Measurements from ENCODE around the gene MAFB. TPM values are rescaled to one million over a fixed set of nuclear protein-coding genes. Genes with fewer than 3 reads are reported as not detected.

MAFB gene
- total RNA-seq, 2 experiments from 2014 or later, result not detected

DNA sequence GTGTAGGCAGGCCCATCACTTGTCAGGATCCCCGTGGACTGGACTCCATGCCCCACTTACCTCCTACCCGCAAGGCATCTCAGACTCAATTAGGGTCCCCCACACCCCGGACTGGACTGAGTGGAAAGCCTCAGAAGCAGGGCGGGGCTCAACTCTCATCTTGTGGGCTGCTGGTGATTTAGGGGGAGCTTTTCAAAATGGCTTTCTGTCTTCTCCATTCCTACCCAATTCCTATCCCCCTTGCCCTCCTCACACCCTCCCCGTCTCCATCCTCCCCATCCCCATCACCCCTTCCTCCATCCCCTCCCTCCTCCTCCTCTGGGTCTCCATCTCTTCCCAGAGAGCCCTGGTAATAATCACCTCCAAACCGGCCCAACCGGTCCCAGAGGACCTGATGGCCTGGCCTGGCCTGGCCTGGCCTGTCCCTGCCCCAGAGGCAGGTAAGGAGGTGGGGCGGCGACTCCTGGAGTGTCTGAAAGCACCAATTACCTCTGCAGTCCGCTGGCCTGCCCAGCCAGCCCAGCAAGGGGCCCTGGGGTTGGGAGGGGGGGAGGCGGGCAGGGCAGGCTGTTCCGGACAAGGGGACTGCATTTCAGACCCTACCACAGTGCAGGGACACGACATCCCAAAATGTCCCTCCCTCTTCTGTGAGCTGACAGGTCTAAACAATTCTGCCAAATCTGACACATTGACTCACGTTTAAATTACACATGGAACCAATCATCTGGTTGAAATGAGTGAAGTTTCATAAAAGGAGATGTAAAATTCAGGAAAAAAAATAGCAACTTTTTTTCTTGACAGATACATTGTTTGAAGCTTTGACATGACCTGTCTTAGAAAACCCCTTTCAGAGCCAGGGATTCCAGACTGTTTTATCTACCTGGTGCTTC lies 24.8 kb downstream of the MAFB start:
- no peaks in the 10 kb centered on the region for H3K4me1 Mint-ChIP-seq
- DNase-seq, result no peak
- no peaks in the 10 kb centered on the region for H3K27me3 Mint-ChIP-seq
- H3K4me3 Mint-ChIP-seq, result no peak overlapping the region
- no peaks in the 10 kb centered on the region for H3K36me3 Mint-ChIP-seq
- H3K9me3 Mint-ChIP-seq, result no peaks in the 10 kb centered on the region
- H3K27ac Mint-ChIP-seq, result no peak overlapping the region

- H3K36me3 Mint-ChIP-seq, result no peaks in the 10 kb centered on the region
- H3K9me3 Mint-ChIP-seq, result no peaks in the 10 kb centered on the region
These were observed 25.7 kb downstream of the MAFB start for GRCh38 chr20:40663304-40663790.

DNA sequence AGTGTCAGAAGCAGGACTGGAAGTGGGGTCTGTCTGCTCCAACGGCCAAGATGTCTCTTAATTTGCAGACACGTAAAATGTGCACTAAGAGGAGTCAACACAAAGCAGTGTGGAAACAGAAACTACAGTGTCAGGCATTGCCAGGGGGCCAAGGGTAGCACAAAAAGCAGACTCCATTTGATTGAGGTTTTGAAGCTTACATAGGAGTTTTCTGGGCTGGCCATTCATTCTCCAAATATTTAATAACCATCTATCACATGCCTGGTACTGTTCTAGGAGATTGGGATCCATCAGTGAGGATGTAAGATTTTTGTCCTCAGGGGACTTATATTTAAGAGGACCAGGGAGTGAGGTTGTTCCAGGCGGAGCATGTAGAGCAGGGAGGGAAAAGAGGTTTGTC lies 29.5 kb downstream of the MAFB start:
- Mint-ChIP-seq H3K27me3 (no peaks in the 10 kb centered on the region), H3K36me3 (no peaks in the 10 kb centered on the region), H3K4me3 (no peak overlapping the region), H3K4me1 (no peaks in the 10 kb centered on the region), H3K27ac (no peak overlapping the region), H3K9me3 (no peaks in the 10 kb centered on the region)
- no peak for DNase-seq

More at GRCh38 chr20:40663304-40663790, 25.7 kb downstream of the MAFB start:
- no peak overlapping the region for H3K27ac Mint-ChIP-seq
- no peak overlapping the region for H3K4me3 Mint-ChIP-seq
- DNase-seq, result no peak
- H3K4me1 Mint-ChIP-seq, result no peaks in the 10 kb centered on the region
- H3K27me3 Mint-ChIP-seq, result no peaks in the 10 kb centered on the region

- H3K4me3 Mint-ChIP-seq, result no peak overlapping the region
- H3K4me1 Mint-ChIP-seq, result no peaks in the 10 kb centered on the region
- H3K9me3 Mint-ChIP-seq, result no peaks in the 10 kb centered on the region
- DNase-seq, result no peak
- H3K36me3 Mint-ChIP-seq, result no peaks in the 10 kb centered on the region
- H3K27ac Mint-ChIP-seq, result no peak overlapping the region
- H3K27me3 Mint-ChIP-seq, result no peaks in the 10 kb centered on the region
These were observed 30.5 kb downstream of the MAFB start for GRCh38 chr20:40658509-40658908.

DNA sequence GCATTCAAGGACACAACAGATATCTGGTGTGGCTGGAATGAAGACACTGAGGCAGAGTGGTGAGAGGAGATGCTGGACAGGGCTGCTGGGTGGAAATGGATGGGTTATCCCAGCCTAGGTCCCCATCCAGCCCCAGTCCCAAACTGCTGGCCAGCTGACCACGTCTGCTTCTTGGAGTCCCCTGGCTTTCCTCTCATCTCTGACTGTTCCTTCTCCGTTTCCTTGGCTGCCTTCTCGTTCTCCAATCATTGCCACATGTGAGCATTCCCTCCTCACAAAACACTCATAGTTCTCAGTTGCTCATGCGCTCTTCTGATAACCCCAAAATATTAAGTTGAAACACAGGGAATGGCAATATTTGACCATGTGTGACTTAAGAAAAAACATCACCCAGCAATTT lies 31.5 kb downstream of the MAFB start:
- no peak overlapping the region for H3K4me3 Mint-ChIP-seq
- H3K9me3 Mint-ChIP-seq, result no peaks in the 10 kb centered on the region
- no peak overlapping the region for H3K27ac Mint-ChIP-seq
- no peaks in the 10 kb centered on the region for H3K36me3 Mint-ChIP-seq
- peaks cover 3% of the 10 kb centered on the region for H3K27me3 Mint-ChIP-seq
- DNase-seq, result no peak
- no peaks in the 10 kb centered on the region for H3K4me1 Mint-ChIP-seq

DNA sequence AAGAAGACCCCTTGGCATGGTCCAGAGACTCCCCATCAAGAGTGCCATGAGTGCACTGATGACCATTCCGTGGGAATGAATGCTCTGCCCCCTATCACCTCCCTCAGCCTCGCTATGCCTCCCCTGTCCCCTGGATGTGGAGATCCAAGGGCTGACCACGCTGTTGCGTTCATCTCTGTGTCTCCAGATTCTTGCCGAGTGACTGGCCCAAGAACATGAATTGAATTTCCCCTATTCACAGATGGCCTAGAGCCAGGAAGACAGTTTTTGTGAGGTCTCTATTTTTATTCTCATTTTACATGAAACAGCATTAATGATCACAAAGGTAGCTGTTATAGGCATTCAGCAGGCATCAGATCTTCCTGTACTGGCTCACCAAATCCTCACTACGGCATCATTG lies 33.6 kb downstream of the MAFB start:
- Mint-ChIP-seq H3K4me3 (no peak overlapping the region), H3K27ac (no peak overlapping the region), H3K36me3 (no peaks in the 10 kb centered on the region), H3K27me3 (peaks cover 3% of the 10 kb centered on the region), H3K4me1 (no peaks in the 10 kb centered on the region), H3K9me3 (no peaks in the 10 kb centered on the region)
- DNase-seq, result no peak

DNA sequence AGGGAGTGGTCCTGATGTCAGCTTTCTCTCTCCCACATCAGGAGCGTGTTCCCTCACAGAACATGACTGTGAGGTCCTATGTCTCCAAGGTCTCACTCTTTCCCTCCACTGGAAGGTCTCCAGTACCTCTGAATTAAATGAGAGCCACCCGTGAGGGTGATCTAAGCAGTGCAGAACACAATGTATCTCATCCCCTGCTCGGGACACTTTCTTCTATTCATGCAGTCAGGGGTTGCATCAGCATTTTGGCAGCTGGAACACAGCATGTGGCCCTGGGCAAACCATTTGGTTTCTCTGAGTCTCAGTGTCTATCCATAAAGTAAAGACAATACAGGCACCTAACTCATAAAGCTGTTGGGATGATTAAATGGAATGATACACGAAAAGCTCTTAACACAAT lies 34.2 kb downstream of the MAFB start:
- H3K4me1 Mint-ChIP-seq, result no peaks in the 10 kb centered on the region
- peaks cover 3% of the 10 kb centered on the region for H3K27me3 Mint-ChIP-seq
- no peak overlapping the region for H3K27ac Mint-ChIP-seq
- no peak overlapping the region for H3K4me3 Mint-ChIP-seq
- H3K36me3 Mint-ChIP-seq, result no peaks in the 10 kb centered on the region
- DNase-seq, result no peak
- H3K9me3 Mint-ChIP-seq, result no peaks in the 10 kb centered on the region

- no peaks in the 10 kb centered on the region for H3K9me3 Mint-ChIP-seq
- no peak for DNase-seq
- H3K27me3 Mint-ChIP-seq, result peaks cover 3% of the 10 kb centered on the region
- H3K4me1 Mint-ChIP-seq, result no peaks in the 10 kb centered on the region
- no peaks in the 10 kb centered on the region for H3K36me3 Mint-ChIP-seq
- no peak overlapping the region for H3K27ac Mint-ChIP-seq
- H3K4me3 Mint-ChIP-seq, result no peak overlapping the region
These were observed 36.5 kb downstream of the MAFB start for GRCh38 chr20:40652441-40652987.

GRCh38 chr20:40651151-40651550 lies 37.9 kb downstream of the MAFB start:
- H3K27me3 Mint-ChIP-seq, result peaks cover 3% of the 10 kb centered on the region
- H3K4me3 Mint-ChIP-seq, result no peak overlapping the region
- no peaks in the 10 kb centered on the region for H3K9me3 Mint-ChIP-seq
- H3K27ac Mint-ChIP-seq, result no peak overlapping the region
- H3K36me3 Mint-ChIP-seq, result no peaks in the 10 kb centered on the region
- H3K4me1 Mint-ChIP-seq, result no peaks in the 10 kb centered on the region
- no peak for DNase-seq

- Mint-ChIP-seq H3K4me1 (no peaks in the 10 kb centered on the region), H3K9me3 (no peaks in the 10 kb centered on the region), H3K27ac (no peak overlapping the region), H3K36me3 (no peaks in the 10 kb centered on the region), H3K4me3 (no peak overlapping the region), H3K27me3 (peaks cover 3% of the 10 kb centered on the region)
- no peak for DNase-seq
These were observed 38.3 kb downstream of the MAFB start for GRCh38 chr20:40650707-40651106.

DNA sequence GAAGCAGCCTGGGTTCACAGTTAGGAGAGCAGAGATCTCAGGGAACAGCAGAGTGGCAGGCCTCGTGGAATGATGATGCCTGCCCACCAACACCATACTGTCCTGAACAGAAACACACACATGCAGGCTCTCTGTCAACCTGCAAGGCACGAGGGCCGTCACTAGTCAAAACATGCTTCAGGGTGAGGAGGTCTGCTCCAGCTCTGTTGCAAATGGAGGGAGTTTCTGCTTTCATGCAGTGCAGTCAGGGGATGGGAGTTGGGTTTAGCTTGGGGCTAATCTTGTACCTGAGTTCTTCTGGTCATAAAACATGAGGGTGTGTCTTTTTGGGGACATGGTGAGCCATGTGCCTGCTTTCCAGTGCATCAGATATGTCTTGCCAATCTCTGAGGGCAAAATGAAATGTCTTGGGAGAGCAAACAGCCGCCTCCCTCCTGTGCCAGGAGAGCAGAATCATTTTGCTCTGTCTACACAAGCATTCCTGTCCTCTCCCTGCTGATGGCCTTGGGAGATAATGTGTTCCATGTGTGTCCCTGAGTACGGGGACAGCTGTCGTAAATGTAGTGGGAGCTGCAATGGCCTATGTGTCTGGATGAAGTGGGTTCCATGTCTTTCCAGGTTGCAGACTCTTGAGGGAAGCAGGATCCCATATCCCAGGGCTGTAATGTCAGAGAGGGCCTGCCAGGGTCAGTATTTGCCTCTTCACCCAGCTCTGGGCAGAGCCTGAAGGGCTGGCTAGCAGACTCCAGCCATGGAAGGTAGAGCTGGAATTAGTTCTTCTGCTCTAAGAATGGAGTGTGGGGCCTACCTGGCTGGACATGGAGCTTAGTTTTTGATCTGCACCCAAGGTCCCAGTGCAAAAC lies 40.6 kb downstream of the MAFB start:
- Mint-ChIP-seq H3K27ac (no peak overlapping the region), H3K4me1 (no peaks in the 10 kb centered on the region), H3K9me3 (no peaks in the 10 kb centered on the region), H3K27me3 (peaks cover 3% of the 10 kb centered on the region), H3K4me3 (no peak overlapping the region), H3K36me3 (no peaks in the 10 kb centered on the region)
- DNase-seq, result no peak

DNA sequence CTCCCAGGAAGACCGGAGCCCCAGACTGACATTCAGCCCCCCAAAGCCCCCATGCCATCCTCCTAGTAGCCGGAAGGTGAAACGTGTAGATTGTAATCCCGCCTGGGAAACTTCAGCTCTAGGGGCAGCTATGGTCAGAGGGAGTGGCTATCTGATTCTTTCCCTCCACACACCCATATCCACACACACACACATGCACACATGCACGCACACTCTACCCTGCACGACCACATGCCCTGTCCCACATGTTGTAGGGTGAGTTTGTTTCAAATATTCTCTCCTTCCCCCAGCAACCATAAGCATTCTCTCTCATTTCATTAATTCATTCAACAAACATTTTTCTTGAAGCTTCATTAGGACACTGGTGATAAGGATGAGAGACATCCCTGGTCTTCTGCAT lies 42.2 kb downstream of the MAFB start:
- Mint-ChIP-seq H3K9me3 (no peaks in the 10 kb centered on the region), H3K27ac (no peak overlapping the region), H3K4me1 (no peaks in the 10 kb centered on the region)

DNA sequence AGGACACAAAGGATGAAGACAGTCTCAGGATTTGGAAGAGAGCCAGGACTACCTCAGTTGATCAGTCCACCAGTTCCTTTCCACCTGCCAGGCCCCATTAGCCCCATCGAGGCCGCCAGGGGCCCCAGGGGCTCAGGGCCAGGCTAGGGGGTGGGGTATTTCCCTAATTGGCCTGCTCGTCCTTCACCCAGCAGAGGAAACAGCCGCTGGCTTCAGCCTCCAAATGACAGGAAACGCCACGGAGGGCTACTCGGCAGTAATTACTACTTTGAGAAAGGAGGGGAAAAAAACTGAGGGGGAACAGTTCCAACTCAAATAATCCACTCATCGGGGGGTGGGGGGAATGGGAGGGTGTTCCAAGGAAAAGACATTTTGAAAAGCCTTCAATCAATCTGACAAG lies 42.7 kb downstream of the MAFB start:
- no peak overlapping the region for H3K4me3 Mint-ChIP-seq
- H3K36me3 Mint-ChIP-seq, result no peaks in the 10 kb centered on the region
- no peaks in the 10 kb centered on the region for H3K4me1 Mint-ChIP-seq
- H3K9me3 Mint-ChIP-seq, result no peaks in the 10 kb centered on the region
- H3K27me3 Mint-ChIP-seq, result no peaks in the 10 kb centered on the region
- H3K27ac Mint-ChIP-seq, result no peak overlapping the region
- no peak for DNase-seq

More for the DNA sequence above, 42.2 kb downstream of the MAFB start:
- no peak for DNase-seq
- Mint-ChIP-seq H3K4me3 (no peak overlapping the region), H3K36me3 (no peaks in the 10 kb centered on the region), H3K27me3 (no peaks in the 10 kb centered on the region)

GRCh38 chr20:40644863-40645262 lies 44.2 kb downstream of the MAFB start:
- DNase-seq, result no peak
- H3K9me3 Mint-ChIP-seq, result no peaks in the 10 kb centered on the region
- no peaks in the 10 kb centered on the region for H3K36me3 Mint-ChIP-seq
- H3K27ac Mint-ChIP-seq, result no peak overlapping the region
- H3K27me3 Mint-ChIP-seq, result no peaks in the 10 kb centered on the region
- no peak overlapping the region for H3K4me3 Mint-ChIP-seq
- H3K4me1 Mint-ChIP-seq, result no peaks in the 10 kb centered on the region

- Mint-ChIP-seq H3K36me3 (no peaks in the 10 kb centered on the region), H3K4me3 (no peak overlapping the region), H3K4me1 (no peaks in the 10 kb centered on the region), H3K9me3 (no peaks in the 10 kb centered on the region), H3K27ac (no peak overlapping the region), H3K27me3 (no peaks in the 10 kb centered on the region)
- no peak for DNase-seq
These were observed 45.1 kb downstream of the MAFB start for GRCh38 chr20:40643891-40644290.
